Stimulated activated CD8-positive, alpha-beta memory T cell treated with anti-CD3 and anti-CD28 coated beads, Interleukin-15, amount 100 ng/mL, for 48 hours (primary cell): ENCODE data around the gene PPP1R9A.

Experiments
- DNase-seq, 2 donors: peaks; one replicate each; pipeline ENCODE4 v3.0.0-alpha.2; 2020; ENCODE audit warnings: low read depth in 2 of 2

PPP1R9A gene

DNA sequence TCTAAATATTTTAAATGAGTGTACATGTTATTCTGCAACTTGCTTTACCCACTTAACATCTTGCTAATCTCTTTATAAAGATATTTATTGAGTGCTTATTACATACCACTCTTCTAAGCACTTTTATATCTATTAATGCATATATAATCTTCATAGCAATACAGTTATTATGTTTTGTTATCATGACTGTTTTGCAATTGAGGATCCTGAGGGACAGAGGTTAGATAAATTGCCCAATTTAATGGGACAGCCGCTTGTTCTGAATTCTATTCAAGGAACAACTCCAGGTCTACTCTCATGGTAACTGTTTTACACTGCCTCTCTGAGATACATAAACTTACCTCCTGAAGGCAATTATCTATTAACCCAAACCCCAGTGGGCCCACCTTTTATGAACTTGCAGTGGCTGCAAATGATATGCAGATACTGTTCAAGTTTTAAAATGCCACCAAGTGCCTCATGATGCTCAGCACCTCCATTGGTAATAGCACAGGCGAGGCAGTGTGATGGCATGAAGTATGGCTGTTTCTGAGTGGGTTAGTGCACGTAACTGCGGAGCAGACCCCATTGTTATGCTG is 356.5 kb downstream of the PPP1R9A start:
- DNase-seq: no peak

DNA sequence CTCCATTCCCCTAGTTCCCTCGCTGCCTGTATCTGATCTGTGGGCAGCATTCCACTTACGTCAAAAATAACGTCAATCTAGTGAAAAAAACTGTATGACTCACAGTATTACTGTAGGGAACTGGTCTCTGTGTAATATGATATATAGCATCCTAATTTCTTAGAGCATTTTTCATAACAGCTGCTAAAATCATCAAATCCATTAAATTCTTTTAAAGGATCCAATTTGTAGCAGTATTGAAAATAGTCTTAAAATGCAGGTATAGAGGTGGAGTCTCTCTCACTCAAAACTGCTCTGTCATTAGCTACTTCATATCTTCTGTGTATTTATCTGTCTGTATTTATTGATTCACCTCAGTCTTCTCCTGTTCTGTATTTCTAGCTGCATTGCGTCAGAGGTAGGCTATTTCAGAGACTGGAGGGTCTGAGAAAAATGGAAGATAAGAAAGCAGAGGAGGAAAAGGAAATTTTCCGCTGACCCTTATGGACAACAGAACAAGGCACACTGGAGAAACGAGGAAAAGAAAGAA is 357.0 kb downstream of the PPP1R9A start:
- DNase-seq: no peak

DNA sequence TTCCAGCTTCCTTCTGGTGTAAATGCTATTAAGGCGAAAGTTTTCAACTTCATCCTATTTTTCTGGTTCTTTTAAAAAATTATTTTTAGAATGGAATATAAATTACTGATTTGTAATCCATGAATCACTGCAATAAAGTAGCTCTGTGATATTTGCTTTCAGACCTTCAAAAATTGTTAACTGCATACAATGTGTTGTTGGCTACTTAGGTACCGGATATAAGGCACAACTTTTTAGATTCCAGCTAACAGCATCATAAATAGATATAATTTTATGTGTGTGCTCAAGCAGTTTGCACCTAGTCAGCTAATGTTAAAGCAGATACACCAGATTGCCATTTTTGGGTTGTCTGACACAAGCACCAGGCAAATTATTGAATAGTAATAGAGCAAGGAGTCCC is 358.2 kb downstream of the PPP1R9A start:
- DNase-seq: no peak

DNA sequence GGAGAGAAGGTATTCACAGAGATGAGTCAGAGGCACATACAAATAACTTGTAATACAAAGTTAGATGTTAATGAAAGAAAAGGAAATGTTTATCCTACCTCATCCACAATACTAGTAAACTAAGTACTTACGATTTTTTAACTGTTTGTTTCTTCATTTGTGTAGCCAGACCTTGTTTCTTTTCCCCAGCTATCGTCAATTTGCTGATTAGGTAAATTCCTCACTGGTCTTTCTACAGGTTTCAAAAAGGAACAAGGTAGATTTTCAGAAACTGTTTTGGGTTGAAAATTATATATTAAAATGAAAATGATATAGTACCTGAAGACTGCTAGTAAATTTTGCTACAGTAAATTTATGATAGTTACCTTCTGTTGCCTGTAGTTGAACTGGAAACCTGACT is 360.4 kb downstream of the PPP1R9A start:
- no peak for DNase-seq

DNA sequence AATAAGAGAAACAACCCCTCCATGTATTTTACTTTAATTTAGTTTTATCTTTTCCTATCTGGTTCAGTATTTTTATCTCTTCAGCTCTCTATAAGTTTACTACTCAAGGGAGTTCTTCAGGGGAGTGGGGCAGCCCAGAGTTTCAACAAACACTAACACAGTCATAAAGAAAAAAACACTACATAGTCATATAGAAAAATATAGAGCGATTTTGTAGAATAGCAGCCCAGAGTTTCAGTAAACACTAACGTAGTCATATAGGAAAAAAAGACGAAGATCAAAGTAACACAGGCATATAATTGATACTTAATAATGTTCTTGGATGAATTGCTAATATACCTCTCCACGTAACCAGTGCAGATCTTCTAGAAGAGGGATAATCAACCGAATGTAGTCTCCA is 362.2 kb downstream of the PPP1R9A start:
- no peak for DNase-seq

DNA sequence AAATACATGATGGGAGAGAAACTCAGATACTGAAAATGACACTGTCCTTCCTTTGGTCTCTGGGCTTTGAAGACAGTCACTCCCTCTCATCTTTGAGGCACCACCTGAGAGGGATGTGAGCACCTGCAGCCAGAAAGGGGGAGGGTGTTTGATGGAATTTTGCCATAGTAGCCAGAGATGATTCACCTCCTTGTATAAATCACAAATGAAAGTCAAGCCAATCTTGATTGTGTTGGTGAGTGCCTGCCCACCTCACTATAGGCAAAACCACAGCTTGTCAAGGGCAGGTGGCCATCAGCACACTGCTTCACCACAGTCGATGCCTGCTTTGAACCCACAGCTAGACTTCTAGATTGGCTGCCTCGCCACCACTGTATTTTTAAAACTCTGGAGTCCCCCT is 368.7 kb downstream of the PPP1R9A start:
- DNase-seq: no peak

DNA sequence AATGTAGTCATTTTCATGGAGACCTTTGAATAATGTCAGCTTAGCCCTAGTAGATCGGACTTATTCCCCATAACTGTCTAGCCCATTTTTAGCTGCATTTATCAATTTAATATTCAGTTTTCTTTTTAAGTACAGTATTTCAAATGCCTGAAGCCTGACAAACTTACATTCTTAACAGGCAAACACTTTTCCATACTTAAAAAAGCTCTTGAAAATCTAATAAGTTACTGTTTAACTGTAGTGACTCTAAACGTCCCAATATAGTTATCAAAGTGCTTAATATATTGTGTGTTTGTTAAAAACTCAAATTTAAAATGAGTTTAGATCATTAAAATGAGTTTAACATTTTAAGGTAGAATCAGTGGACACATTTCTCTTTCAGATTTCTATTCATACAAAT is 372.0 kb downstream of the PPP1R9A start:
- DNase-seq: no peak

DNA sequence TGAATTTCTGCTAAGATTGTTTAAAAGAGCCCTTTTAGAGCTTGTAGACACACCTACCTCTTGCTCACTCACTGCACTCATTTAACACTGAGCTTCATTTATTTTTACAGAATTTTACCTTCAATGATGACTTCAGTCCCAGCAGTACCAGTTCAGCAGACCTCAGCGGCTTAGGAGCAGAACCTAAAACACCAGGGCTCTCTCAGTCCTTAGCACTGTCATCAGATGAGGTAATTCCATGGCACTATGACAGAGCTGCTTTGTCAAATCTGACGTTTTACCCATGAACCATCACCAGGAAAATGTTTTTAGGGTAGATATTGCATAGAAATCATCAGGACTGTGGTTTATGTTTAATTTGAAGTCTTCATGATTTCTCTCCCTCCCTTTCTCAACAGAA is 378.7 kb downstream of the PPP1R9A start:
- no peak for DNase-seq

DNA sequence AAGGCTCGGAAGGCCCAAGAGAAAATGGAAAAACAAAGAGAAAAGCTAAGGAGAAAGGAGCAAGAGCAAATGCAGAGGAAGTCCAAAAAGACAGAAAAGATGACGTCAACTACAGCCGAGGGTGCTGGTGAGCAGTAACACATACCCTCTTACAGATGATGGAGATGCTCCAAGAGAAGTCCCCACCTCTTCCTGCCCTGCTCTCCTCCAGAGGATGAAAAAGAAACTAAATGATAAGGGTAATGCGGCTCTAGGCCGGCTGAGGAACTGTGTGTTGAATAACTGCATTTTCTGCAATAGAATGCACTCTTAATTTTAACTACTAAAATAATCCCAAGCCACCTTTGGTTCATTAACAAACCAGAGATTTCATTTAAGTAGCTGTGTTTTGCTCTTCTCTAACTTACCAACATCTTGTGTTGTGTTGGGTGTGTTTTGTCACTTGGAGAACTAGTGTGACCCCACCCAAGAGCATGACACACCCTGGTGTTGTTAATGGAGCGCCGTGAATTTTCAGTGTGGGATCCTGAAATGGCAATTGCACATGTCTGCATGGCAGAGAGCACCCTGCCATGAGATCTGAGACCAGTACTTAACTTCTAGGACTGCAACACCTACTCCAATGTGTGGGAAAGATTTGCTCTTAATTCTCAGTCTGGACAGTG is 382.9 kb downstream of the PPP1R9A start:
- DNase-seq: no peak

DNA sequence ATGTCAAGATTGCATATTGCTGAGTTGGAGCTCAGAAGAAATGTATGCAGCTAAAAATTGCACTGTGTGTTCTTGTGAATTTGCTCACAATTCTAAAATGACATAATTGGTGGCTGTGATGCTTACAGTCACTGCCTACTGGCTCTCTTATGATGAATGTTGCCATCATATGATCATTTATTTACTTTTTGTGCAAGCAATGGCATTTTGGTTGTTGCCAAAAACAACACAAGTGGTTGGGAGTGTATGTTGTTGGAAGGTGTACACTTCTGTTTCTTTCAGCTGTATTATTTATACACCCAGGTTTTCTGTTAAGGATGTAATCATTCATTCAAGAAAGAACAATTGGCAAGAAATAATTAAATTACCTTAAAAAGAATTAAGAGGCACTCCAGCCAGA is 388.0 kb downstream of the PPP1R9A start:
- DNase-seq: no peak

DNA sequence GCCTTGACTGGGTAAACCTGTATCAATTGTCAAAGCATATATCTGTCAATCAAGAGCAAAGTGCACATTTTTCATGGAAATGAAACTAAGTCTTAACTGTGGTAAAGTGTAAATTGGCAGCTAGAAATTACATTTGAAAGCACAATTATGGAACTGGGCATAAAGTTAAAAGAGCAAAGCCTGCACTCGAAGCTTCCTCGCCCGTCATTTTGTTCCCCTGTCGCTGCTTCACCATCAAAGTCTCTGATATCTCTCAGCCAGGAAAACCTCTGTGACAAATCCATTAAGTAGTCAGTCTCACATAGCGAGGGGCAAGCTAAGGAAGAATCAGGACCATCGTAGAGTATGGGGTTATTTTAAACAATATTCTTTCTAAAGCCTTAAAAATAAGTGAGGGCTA is 389.1 kb downstream of the PPP1R9A start:
- DNase-seq: no peak

DNA sequence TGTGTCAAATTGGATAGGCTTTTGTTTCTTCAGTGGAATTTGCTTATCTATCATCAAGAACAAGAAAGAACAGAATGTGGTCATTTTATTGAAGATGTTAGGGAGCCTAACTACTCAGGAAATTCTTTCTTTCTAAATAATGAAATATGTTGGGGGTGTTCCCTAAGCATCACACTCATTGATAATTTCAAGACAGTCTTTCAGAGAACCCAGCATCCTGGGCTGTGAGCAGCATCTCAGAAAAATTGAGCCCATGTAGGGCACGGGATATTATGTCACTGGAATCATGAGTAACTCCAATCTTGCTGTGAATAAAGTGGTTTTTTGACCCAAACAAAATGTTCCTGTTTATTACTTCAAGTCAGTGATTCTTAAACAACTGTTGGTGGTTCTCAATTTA is 389.6 kb downstream of the PPP1R9A start:
- no peak for DNase-seq

DNA sequence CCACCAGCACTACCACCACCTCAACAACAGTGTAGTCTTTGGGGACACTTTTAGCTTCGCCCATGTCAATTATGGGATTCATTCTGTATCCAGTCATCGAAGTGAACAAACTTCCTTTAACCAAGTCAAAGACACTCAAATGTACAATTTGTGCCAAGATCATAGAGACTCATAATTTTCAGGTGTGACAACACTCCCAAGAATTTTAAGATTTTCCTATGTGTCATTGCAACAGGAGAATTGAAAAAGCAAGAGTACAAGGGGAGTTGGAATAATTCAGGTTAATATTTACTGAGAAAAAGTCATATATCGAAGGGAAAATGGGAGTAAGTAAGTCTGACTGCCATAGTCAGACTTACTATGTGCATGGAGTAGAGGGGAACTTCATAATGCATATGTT is 390.7 kb downstream of the PPP1R9A start:
- no peak for DNase-seq

DNA sequence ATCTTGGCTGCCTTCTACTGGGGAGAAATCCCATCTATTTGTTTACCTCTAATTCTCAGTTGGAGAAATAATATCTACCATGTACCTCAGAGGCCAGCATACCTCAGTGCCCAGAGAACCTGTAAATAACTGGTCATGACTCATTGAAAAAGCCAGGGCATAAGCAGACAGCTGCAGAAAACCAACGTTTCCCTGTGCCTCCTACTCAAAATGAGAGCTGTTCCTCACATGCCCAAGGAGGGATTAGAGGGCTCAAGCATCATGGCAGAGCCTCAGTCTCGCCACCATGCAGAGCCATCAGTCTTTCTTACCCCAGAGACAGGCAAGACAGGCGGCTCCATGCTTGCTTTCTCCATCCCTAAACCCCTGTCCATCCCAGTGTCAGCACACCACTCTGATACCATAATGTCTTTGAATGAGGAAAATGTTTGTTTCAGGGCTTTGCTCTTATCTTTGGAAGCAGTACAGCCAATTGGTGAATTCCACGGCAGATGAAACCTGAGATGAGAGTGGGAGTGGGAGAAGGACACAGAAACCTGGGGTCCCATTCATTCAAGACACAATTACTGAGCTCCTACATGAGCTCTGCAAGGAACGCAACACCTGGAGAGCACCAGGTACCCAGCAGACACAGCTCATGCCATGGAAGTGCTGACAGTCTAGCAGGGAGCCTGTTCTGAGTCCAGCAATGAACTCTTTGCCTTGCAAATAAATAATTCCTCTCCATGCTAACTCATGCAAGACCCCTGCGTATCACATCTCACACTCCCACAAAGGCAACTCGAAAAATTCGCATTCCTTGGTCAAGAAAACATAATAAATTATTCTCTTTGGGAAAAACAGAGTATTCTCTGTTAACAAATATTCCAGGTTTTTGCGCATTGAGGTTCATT is 395.9 kb downstream of the PPP1R9A start:
- no peak for DNase-seq

DNA sequence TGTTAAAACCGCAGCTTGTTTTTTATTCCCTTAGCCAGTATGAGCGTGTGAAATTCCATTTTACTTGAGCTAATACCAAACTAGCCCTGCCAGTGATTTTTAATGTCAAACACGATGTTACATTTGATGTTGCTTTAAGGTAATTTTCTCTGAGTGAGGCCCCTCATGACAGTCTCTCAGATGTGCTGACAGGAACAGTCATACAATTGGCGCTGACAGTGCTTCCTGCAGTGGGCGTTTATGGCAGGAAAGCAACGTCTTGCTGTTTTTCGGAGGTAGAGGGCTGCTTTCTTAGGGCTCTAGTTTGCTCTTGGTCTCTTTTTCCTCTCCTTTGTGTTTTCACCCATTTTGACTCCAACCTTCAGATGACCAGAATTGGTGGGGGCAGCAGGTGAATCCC is 397.6 kb downstream of the PPP1R9A start:
- no peak for DNase-seq

DNA sequence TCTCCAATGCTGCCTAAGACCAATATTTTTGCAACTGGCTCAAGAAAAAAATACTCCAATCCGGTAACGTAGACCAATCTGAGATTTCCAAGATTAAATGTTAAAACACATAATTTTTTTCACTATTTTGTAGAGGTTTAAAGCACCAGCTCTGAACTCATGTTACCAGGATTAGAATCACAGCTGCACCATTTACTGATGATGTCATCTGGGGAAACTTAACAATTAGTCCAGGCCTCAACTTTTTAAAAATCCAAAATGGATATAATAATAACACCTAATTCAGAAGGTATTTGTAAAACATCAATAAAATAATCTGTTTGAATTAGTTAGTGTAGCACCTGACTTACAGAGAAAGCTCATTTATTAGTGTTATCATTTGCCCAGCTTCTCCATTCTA is 402.6 kb downstream of the PPP1R9A start:
- no peak for DNase-seq

DNA sequence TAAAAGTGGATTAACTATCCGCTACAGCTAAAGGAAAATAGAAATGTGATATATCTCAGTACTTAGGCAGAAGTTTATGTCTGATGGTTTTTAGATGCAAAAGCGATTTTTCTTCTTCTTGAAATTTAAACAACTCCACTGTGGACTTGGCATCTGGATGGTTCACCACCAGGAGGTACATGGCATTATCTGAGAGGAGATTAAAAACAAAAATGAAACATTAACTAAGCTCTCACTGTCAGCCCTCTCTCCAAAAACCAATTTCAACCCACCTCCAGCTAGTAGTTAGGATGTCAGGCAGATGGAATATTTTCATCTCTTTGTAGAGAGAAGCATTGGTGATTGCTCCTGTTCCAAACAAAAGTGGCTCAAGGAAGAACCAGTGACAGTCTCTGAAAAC is 404.0 kb downstream of the PPP1R9A start:
- no peak for DNase-seq

DNA sequence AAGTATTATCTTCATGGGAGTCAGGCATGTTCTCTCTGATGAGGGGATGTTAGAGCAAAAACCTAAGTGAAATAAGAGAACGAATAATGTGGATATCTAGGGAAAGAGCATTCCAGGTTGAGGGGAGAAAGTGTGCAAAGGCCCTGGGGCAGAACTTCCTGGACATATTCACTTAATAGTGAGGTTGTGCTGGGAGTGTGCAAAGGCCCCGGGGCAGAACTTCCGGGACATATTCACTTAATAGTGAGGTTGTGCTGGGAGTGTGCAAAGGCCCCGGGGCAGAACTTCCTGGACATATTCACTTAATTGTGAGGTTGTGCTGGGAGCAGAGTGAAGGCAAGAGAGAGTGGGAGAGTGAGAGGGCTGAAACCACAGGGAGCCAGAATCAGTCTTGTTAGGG is 405.2 kb downstream of the PPP1R9A start:
- DNase-seq: no peak

DNA sequence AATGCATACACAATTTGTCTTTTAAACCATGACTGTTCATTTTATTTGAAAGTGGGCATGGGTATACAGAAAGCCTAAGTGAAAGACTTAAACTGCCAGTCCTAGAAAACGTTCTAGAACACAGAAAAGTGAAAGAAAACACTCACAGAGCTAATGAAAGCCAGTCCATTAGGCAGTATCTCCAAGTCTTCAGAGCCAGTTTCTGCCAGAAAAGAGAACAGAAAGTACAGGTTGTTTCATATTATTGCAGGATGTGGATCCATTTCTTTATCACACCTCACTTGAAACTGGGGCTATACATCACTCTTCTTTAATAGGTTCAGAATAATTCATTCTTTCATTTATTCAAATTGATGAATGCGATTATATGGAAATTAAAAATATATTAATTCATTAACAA is 409.2 kb downstream of the PPP1R9A start:
- DNase-seq: no peak

DNA sequence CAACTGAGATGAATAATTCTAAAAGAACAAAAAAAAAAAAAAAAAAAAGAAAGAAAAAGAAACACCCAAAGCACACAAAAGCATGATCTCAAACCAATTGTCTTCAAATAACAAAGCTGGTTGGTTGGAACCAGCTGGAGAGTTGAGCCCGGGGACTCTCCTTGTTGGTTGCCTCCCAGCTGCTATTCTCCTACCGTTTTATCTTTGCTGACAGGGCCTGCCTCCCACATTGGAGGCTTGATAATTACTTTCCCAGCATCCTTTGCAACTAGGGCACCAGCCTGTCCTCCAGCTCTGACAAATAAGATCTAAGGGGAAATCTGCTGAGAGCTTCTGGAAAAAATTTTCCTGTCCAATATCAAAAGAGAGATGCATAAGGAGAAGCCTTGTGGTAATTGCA is 410.2 kb downstream of the PPP1R9A start:
- DNase-seq: no peak

DNA sequence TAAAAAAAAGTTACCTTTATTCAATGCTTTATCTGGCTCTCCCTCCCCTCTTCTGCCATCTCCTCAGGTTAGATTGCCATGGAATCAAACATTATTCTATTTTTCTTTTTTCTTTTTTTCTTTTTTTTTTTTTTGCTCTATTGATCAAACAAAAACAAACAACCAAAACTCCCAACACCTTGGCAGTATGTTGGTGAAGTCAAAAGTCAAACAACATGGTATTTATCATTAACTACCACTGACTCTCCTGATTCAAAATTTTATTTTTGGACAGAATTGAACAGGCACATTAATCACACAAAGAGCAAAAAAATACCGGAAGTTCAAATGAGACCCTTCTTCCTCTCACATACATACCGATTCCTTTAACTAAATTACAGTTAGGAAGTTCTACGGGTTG is 410.6 kb downstream of the PPP1R9A start:
- DNase-seq: no peak

DNA sequence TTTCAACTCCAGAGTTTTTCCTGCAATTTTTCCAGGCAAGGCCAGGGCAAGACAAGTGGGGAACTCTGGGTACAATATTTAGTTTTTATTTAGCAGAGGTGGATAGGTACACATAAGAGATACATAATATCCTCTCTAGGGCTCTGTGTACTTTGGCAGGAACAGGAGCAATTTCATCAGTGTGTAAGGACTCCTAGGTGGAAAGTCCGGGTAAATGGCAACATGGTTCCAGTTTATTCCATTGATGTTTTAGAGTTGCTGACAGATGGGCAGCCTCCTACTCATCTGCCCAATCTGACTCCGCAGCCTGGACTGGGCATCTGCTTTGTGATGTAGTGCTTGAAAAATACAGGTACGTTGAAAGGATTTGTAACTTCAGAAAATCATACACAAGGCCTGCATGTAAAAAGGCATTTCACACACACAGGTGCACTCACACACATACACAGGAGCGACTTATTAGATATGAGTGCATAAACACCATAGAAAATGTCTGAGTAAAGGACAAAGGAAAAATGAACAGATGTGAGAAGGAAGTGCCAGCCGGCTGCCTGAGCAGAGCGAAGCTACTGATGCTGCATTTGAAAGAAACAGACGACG is 411.2 kb downstream of the PPP1R9A start:
- DNase-seq: no peak
